NCI-H1417 treated with DMSO at 0.1 percent for 48 hours (cell line): ENCODE data around the gene RAPGEF1.
A peak's percentile ranks its signal among the peaks of the same experiment; 100 is the strongest.

Source experiments
- DNase-seq: peaks from one replicate; lab custom pipeline; 2025; lab: John Stamatoyannopoulos, UW

The RAPGEF1 gene

DNA sequence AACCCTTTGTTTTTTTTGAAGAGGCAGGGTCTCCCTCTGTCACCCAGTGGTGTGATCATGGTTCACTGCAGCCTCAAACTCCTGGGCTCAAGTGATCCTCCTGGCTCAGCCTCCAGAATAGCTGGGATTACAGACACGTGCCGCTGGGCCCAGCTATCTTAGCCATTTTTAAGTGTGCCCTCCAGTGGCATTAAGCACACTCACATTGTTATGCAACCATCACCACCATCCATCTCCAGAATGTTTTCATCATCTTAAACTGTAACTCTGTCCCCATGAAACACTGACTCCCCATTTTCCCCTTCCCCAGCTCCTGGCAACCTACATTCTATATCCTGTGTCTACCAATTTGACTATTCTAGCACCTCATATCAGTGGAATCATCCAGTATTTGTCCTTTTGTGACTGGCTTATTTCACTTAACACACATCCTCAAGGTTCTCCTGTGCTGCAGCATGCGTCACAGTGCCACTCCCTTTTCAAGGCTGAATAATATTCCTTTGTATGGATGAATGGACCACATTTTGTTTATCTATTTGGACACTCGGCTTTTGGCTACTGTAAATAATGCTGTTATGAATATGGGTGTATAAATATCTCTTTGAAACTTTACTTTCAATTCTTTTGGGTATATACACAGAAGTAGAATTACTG, 12.5 kb upstream of the RAPGEF1 start:
- DNase-seq: no peak

DNA sequence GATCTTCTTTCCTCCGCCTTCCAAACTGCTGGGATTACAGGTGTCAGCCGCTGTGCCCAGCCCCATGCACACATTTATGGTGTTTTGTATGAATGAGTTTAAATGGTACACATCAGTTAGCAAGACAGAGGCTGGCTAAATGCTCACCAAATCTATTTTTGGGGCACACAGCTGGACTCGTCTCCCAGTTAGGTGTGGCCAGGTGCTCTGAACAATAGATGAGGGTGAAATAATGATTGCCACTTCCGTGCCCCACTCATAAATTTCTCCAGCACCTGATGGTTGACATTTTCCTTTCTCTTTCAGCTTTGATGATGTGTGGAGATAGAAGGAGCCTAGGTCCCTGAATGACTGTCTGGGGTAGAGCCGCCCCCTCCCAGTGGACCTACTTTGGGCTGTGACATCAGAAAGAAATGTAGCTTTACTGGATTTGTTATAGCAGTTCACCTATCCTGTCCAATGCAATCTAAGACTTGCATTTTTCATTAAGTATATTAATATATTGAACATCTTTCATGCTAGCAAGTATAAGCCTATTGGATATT, 8.6 kb upstream of the RAPGEF1 start:
- peak; percentile 66 for DNase-seq

DNA sequence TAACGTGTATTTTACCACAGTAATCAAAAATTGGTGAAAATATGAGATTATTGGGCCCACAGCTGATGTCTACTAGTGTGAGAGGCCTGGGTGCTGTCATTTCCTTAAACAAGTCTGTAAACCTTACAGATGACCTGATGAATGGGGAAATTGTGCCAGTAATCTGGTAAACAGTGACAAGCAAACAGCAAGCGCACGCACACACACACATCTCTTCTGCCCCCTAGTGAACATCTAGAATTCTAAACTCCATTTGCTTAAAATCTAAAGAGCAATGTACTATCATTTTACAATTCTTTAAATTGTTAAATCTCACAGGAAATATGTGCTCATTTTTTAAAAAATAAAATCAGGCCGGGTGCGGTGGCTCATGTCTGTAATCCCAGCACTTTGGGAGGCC, 7.5 kb upstream of the RAPGEF1 start:
- DNase-seq: no peak

DNA sequence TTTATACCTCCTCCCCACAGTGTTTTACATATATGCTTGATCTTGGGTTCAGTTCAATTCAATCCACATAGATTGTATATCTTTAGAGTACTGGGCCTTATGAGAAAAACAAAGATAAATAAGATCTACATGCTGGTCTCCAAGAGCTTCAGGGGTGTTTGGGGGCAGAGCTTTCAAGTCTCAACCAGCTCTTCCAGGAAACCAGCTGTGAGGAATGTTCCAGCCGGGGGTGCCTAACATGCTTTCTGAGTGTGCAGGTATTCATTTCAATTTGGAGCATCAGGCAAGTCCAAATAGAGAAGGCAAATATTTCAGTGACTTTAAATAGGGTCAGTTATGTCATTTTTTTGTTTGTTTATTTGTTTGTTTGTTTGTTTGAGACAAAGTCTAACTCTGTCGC, 5.7 kb upstream of the RAPGEF1 start:
- no peak for DNase-seq

DNA sequence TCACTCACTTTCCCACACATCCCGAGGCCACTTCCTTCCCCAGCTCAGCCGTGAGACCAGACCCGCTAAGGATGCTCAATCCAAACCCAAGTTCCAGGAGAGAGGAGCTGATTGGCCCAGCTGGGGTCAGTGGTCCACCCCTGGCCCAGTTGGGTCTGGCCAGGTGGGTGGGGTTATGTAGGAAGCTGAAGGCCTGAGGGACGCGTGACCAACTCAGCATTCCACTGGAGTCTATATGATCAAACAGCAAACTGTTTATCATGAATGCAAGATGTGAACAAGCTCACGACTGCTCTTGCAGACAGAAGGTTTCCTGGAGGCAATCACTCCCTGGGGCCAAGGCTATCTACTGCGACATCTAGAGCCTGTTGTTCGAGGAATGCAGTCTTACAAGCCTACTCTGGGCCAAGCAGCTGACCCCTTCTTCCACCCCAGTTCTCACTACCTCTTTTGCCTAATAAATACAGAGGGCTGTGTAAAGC, 4.9 kb upstream of the RAPGEF1 start:
- DNase-seq: no peak

DNA sequence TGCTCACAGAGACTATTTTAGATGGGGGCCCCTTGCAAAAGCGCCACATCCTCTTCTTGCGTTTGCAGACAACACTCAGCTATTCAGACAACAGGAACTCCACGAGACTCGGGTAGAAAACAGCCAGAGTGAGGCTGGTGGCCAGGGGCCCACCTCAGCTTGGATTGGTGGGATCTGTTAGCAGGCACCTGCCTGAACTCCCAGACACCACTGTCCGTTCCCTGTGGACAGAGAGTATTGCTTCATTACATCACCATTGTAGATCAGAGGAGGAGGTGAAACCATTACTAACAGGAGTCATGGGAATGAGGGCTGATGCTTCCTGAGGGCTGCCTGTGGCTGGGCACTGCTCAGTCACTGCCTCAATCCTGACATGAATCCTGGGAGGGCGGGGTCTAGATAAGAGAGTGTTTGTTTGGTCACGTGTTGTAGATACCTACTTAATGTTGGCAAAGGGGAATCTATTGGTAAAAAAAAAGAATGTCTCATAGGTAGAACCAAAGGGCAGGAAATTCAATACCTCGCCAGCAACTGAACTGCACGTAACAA, 4.4 kb upstream of the RAPGEF1 start:
- DNase-seq: no peak

DNA sequence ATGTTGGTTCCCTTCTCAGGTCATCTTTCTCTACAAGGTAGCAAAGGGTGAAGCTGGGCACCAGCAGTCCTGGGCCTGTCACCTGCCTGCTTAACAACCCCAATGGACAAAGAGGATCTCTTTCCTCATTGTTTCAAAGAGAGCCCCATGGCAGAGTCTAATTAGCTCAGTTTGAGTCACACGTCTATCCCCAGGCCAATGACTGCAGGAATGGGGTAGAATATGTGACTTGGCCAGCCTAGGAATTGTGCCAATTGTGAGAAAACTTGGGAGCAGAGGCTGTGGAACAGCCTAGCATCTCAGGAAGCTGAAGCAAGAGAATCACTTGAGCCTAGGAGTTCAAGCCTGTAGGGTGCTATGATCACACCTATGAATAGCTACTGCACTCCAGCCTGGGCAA, 3.6 kb upstream of the RAPGEF1 start:
- no peak for DNase-seq

DNA sequence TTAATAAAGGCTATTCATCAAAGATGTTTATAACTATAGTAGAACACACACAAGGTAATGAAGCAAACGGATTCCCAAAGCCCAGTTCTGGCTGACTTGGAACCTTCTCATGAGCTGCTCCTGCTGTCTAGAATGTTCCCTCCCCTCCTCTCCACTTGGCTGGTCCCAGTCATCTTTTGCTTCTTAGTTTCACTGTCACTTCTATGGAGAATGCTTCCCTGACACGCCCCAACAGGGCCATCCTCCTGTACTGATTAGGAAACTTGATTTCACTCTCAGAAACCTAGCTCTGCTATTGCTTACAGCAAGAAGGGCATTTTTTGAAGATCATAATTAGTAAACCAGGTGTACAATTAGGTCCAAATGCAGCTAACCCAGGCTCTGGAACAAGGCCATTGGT, 3.2 kb upstream of the RAPGEF1 start:
- DNase-seq: no peak

DNA sequence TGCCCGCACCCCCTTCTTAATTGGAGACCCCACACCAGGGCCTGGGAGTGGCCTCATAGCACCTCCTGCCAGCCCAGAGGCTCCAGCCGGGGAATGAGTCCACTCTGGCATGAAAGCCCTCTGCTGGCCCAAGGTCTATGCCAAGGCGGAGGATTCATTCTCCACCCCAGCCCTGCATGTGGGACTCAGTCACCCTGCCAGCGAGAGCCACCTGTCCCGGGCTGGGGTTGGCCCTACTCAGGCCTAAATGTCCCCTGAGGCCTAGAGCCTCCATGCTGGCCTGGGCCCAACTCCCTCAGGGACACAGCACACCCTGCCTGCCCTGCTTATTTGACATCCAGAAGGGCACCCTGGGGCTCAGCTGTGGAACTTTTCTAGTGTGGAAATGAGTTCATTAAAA, 1.0 kb upstream of the RAPGEF1 start:
- DNase-seq: no peak

DNA sequence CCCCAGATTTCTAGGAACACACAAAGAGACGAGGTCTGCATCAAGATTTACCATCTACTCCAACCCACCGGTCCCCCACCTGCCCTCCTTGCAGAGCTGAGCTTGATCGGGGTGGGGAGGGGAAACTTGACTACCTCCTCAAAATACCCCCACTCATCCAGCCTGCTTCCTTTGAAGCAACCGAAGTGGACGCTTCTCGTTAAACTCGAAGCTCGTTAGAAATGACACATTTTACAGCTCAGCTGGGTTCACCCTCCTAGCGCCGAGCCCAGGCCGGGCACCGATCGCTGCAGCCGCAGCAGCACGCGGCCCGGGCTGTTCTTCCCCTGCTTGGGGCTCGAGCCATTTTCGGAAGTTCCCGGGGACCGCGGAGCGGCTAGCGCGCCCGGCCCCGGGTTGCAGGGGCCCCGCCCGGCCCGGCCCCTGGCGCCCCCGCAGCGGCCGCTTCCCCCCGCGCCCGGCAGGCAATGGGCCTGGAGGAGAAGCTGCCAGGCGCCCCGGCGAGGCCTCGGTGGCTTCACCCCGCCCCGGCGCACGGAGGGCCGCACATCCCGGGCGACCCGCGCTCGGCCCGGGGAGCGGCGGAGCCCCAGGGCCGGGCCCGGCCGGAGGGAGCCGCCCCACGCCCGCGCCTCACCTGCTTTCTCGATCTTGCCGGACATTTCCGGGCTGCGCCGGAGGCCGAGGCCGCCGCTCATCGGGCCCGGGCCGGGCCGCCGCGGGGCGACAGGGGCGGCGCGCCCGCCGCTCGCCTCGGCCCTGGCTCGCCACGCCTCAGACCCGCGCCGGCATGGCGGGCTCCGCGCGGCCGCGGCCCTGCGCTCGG, 530 bp downstream of the RAPGEF1 start:
- DNase-seq: no peak

DNA sequence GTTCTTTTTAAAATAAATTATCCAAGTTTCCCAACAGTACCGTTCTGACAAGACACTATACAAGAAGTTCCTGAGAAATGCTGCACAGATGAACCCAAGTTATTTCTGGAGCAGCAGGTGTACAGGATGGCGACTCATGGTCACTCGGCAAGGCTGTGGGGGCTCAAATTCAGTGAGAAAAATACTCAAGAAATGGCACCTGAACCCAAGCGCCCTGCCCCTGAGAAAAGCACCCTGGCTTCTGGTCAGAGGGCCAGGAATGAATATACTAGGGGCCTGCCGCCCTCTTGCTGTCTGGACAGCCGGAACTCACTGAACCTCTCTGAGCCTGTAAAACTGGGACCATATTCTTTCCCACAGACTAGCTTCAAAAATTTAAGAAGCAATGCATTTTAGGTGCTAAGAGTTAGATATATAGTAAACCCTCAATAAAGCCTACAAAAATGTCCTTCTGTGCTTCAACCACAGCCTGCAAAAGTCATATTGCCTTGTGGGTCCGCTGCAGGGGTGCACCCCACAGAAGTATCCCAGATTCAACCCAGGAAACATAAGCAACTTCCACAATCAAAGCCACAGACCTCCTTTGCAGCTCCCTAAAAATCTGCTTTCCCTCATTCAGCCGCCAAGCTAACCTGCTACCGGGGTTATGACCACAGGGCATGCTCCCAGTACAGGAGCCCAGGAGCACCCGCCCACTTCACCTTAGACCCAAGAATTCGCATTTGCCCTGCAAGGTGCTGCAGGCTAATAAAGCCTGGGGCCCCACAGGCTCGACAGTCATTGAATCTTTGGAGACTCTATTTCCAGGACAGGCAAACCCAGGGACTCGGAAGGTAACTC, 1.4 kb downstream of the RAPGEF1 start:
- no peak for DNase-seq

DNA sequence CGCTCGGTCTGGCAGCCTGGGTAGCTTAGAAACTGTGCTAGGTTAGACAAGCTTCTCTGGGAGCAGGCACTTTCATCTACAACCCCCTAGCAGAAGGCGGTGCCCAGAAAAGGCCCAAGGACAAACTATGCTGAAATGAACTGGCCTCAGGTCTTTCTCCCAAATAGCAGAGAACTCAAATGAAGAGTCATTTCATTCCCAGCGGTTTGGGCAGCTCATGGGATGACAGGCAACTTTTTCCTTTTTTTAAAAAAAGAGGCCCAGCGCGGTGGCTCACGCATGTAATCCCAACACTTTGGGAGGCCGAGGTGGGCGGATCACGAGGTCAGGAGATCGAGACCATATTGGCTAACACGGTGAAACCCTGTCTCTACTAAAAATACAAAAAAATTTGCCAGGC, 2.5 kb downstream of the RAPGEF1 start:
- no peak for DNase-seq

DNA sequence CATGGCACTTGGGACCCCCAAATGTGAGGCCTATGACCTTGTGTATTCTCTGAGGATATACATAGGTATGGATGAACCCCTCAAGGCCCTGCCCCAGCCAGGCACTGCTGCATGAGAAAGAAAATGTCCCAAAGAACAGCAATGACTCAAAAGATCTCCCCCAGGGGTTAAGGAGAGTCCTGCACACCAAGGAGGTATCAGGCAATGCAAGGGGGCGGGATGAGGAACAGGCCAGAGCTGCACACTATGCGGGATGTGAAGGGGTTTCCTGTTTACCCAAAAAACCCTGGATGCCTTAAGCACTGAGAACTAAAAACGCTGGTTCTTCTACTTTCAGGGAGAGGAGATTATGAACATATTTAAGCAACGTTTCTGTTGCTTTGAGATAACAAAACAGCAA, 3.4 kb downstream of the RAPGEF1 start:
- no peak for DNase-seq

DNA sequence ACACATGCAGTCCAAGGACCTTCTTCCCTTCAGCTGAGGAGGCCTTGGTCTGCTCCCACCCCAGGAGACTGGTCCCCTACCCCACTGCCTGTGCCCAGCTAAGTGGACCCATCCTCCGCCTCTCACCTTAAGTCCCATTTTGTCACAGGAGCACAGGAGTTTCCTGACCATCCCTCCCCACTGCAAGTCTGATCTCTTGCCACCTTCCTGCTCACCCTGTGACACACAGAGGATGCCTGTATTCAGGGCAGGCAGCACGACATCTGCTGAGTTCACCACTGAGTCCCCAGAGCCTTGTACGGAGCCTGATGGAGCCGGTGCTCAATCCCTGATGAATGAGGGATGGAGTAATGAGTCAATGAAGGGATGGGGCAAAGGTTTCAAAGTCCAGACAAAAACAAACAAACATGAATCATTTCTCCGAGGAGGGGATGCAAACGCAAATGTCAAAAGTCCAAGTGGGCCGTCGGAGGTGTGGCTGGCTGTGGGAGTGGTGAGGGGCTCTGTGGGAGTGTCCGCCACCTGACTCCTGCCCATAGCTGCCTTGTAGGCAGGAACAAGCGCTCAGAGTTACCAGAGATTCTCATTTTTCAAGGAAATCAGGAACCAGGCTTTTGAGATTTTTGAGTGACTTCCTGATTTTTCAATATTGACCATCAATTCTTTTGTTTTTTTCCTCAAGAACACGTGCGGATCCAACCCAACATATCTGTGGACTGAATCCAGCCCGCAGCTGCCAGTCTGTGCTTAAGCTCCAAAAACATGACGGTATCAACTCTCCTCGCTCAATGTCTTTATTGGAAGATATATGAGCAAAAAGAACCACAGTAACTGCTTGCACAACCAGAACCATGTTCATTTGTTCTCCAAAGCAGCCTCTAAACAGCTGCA, 4.4 kb downstream of the RAPGEF1 start:
- no peak for DNase-seq

DNA sequence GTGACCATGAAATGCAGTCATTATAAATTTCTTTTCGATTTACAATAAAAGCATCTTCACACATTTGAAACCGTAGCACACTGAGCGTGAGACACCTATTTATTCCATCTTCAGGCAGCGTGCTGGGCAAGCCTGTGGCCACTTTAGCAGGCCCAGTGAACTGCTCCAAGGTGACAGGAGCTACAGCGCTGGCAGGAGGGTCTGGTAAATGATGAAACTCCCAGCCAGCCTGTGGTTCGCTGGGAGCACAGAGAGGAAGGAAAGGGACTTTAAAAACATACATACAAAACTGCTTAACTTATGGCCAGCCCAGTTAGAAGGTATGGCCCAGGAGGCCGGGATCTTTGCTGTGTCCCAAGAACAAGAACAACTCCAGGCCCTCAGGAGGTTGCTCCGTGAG, 5.1 kb downstream of the RAPGEF1 start:
- DNase-seq: no peak

DNA sequence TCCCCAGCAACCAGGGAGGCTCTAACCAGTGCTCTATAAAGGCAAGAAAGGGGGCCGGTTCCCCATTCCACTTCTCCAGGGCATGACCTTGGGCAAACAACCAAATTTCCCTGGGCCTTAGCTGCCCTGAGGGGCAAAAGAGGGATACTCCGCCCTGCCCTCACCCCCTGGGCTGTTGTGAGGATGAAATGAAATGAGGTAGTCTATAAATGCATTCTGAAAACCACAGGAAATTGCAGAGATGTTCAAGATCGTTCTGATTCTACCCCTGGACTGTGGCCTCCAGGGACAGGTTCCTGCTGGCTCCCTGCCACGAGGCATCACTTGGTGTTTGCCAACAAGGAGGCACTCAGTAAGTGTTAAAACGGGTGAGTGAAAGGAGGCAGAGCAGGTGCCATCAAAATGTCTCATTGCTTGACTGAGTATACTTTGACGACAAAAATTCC, 5.7 kb downstream of the RAPGEF1 start:
- no peak for DNase-seq

DNA sequence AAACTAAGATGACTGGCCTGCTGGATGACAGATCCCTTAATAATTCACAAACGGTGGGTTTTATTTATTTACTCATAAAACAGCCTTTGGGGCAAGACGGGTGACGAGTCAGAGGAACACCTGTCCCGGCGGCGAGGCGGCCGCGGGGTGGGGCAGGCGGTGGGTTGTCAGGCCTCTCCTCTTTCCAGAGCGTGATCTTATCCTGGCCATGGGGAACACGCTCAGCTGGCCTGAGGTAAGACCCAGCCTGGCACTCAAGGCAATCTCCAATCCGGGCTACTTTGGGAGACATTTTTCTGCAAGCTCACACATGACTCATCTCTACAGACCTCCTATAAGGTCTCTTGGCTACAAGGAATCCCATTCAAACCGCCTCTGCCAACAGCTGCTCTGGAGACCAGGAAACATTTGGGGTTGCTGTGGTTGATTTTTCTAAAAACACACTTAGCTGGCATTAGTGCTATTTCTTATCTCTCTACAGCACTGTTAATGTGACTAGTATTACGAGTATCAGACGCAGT, 6.3 kb downstream of the RAPGEF1 start:
- DNase-seq: no peak

DNA sequence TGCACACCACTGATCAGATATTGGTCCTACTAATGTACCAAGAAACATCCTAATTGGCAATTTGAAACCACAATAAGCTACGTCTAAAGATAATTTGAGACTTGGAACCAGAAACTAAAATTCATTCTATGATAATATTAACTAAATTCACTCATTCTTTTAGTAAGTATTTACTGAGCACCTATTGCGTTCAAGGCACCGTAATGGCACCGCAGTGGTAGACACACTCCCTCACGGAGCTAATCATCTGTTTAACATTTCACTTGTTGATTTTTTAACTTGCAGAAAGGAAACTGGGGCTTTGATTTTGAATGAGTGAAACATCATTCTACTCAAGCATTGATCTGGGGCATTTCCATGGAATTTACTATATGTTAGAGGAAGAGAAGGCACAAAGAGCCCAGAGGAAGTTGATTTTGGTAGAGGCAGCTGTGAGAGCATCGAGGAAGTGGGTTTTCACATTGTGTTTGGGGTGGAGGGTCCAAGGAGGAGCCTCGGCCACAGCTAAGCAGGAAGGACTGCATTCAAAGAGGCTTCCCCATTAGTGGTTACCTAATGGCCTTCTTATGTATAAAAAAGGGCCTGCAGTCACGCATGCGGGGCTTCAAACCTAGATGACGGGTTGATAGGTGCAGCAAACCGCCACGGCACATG, 7.1 kb downstream of the RAPGEF1 start:
- no peak for DNase-seq

DNA sequence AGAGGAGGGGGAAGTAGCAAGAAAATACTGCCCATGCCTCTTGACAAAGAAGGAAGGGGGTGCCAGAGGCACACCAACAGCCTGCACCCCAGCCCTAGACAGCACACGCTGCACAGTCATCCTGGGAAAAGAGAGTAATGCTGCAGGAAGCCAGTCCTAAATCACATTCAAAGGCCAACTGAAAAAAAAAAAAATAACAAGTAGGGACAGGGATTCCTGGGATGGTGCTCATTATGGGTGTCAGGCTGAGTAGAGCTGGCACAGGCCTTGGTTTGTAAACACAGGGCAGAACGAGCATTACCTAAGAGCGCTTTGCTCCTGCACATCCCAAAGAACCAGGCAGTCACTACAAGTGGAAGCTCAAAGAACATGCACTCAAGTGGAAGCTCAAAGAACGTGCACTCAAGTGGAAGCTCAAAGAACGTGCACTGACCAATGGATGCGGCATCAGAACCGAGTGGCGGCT, 7.8 kb downstream of the RAPGEF1 start:
- no peak for DNase-seq

DNA sequence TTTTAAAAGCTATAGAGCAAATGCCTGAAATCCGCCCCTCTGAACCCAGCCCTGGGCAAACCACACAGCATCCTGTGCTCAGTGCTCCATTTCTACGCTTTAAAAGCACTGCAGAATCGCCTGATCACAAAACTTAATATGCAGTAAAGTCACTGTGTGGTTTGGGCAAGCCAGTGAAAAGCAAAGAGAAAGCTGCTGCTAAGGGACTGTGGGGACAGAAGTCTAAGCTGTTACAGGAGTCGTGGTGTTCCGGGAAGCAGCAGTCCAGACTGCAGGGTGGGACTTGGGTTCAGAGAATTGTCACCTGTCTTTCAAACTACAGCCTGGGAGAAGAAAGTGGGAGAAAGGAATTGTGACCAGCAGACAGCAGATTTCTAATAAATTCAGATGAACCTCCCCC, 8.2 kb downstream of the RAPGEF1 start:
- no peak for DNase-seq
